SK-N-SH (cell line): Measurements from ENCODE around the gene GUCY1A2. TPM values are rescaled to one million over a fixed set of nuclear protein-coding genes. Genes with fewer than 3 reads are reported as not detected.
A peak's percentile ranks its signal among the peaks of the same experiment; 100 is the strongest.

ENCODE experiments used
- CTCF ChIP-seq: fragments of 200-600 bp; sonication (generic); IDR thresholded peaks from 2 replicates; pipeline ENCODE4 v1.6.1; 2017; ENCODE audit warnings: antibody characterized with exemption, mild to moderate bottlenecking, moderate library complexity
- ELF1 ChIP-seq: IDR thresholded peaks from 2 replicates; pipeline ENCODE4 v1.4.0; 2012
- EP300 ChIP-seq, 2 experiments: IDR thresholded peaks; 2 replicates each; pipeline versions ENCODE4 v1.4.0 to v1.6.1; 2012; ENCODE audit warnings: borderline replicate concordance in 1 of 2, low read depth in 1 of 2, low read length in 1 of 2
- EZH2phosphoT487 ChIP-seq: fragments of 200-600 bp; sonication (generic); IDR thresholded peaks from 2 replicates; pipeline ENCODE4 v1.6.1; 2017; ENCODE audit warnings: low read depth, mixed run types, mild to moderate bottlenecking, antibody characterized with exemption, moderate library complexity, borderline replicate concordance
- FOSL2 ChIP-seq: IDR thresholded peaks from 2 replicates; pipeline ENCODE4 v1.4.0; 2012; ENCODE audit warnings: low read depth, mild to moderate bottlenecking, moderate library complexity, borderline replicate concordance
- FOXJ3 ChIP-seq: sonication (generic); formaldehyde crosslinking; IDR thresholded peaks from 2 replicates; pipeline ENCODE4 v1.5.1; 2020; ENCODE audit warnings: mild to moderate bottlenecking, missing genetic modification reagents
- GATA2 ChIP-seq: sonication (generic); formaldehyde crosslinking; IDR thresholded peaks from 2 replicates; pipeline ENCODE4 v1.5.0; 2020; ENCODE audit warnings: mild to moderate bottlenecking, missing genetic modification reagents
- MEF2A ChIP-seq: IDR thresholded peaks from 2 replicates; pipeline ENCODE4 v1.4.0; 2012; ENCODE audit warnings: low read depth, borderline replicate concordance
- POLR2AphosphoS5 ChIP-seq: IDR thresholded peaks from 2 replicates; pipeline ENCODE4 v1.6.1; 2012; ENCODE audit warnings: low read depth, low read length
- RAD21 ChIP-seq: IDR thresholded peaks from 2 replicates; pipeline ENCODE4 v1.6.1; 2012; ENCODE audit warnings: mild to moderate bottlenecking, low read length
- RFX5 ChIP-seq: IDR thresholded peaks from 2 replicates; pipeline ENCODE4 v1.6.1; 2012; ENCODE audit warnings: mild to moderate bottlenecking, improper control_type of control experiment, low read length
- RXRA ChIP-seq: IDR thresholded peaks from 2 replicates; pipeline ENCODE4 v1.4.0; 2012; ENCODE audit warnings: low read depth, mild to moderate bottlenecking, borderline replicate concordance
- SIN3A ChIP-seq: IDR thresholded peaks from 2 replicates; pipeline ENCODE4 v1.6.1; 2012; ENCODE audit warnings: low read depth, mild to moderate bottlenecking, low read length, moderate library complexity, borderline replicate concordance
- SMC3 ChIP-seq: IDR thresholded peaks from 2 replicates; pipeline ENCODE4 v1.6.1; 2012; ENCODE audit warnings: low read depth, low read length, improper control_type of control experiment
- TAF1 ChIP-seq: IDR thresholded peaks from 2 replicates; pipeline ENCODE4 v1.6.1; 2012; ENCODE audit warnings: low read depth, mild to moderate bottlenecking, low read length, moderate library complexity, borderline replicate concordance
- polyA plus RNA-seq, 3 experiments: library from polyadenylated mRNA; depleted of rRNA; stranded (reverse); fragments of >200 nt; gene quantifications; 2 replicates each; pipeline ENCODE4 v1.2.3, GENCODE V29; 2012
- TF ChIP-seq, protein P1 (sequence below): fragments of 150-350 bp; IDR thresholded peaks from 2 replicates; pipeline ENCODE4 v1.6.1; 2017; ENCODE audit warnings: antibody characterized with exemption, low read length, low read depth, borderline replicate concordance
- TF ChIP-seq, protein P2 (sequence below): IDR thresholded peaks from 2 replicates; pipeline ENCODE4 v1.6.1; 2012; ENCODE audit warnings: mild to moderate bottlenecking, low read depth, low read length, moderate library complexity
- TF ChIP-seq, protein P3 (sequence below): IDR thresholded peaks from 2 replicates; pipeline ENCODE4 v1.4.0; 2012; ENCODE audit warnings: low read depth

Gene GUCY1A2
- polyA plus RNA-seq, 1 of the 3 experiments (the other 2 are of a cell fraction): 0.26 TPM

GRCh38 chr11:107043242-107044006 is 25.1 kb upstream of the GUCY1A2 start (continued):
- TF ChIP-seq POLR2AphosphoS5 (peak; percentile 86), ELF1 (no peak), FOXJ3 (no peak), RFX5 (no peak), GATA2 (no peak), CTCF (no peak), EZH2phosphoT487 (no peak), SMC3 (no peak), RAD21 (no peak), FOSL2 (peak; percentile 96), RXRA (peak; percentile 92), EP300 (IDR thresholded peaks at IDR 0.05; ENCODE audit: borderline replicate concordance in 1 of 2, low read depth in 1 of 2, low read length in 1 of 2) (peak; percentile 20 to 96; a peak in 3 of 4 replicates), SIN3A (peak; percentile 65; the same call in 1 of the 2 replicates), MEF2A (peak; percentile 96), TAF1 (no peak)
- TF ChIP-seq, protein P1, sequence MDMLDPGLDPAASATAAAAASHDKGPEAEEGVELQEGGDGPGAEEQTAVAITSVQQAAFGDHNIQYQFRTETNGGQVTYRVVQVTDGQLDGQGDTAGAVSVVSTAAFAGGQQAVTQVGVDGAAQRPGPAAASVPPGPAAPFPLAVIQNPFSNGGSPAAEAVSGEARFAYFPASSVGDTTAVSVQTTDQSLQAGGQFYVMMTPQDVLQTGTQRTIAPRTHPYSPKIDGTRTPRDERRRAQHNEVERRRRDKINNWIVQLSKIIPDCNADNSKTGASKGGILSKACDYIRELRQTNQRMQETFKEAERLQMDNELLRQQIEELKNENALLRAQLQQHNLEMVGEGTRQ: no peak
- TF ChIP-seq, protein P2, sequence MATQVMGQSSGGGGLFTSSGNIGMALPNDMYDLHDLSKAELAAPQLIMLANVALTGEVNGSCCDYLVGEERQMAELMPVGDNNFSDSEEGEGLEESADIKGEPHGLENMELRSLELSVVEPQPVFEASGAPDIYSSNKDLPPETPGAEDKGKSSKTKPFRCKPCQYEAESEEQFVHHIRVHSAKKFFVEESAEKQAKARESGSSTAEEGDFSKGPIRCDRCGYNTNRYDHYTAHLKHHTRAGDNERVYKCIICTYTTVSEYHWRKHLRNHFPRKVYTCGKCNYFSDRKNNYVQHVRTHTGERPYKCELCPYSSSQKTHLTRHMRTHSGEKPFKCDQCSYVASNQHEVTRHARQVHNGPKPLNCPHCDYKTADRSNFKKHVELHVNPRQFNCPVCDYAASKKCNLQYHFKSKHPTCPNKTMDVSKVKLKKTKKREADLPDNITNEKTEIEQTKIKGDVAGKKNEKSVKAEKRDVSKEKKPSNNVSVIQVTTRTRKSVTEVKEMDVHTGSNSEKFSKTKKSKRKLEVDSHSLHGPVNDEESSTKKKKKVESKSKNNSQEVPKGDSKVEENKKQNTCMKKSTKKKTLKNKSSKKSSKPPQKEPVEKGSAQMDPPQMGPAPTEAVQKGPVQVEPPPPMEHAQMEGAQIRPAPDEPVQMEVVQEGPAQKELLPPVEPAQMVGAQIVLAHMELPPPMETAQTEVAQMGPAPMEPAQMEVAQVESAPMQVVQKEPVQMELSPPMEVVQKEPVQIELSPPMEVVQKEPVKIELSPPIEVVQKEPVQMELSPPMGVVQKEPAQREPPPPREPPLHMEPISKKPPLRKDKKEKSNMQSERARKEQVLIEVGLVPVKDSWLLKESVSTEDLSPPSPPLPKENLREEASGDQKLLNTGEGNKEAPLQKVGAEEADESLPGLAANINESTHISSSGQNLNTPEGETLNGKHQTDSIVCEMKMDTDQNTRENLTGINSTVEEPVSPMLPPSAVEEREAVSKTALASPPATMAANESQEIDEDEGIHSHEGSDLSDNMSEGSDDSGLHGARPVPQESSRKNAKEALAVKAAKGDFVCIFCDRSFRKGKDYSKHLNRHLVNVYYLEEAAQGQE: peak; percentile 54; the same call in 1 of the 2 replicates
- TF ChIP-seq, protein P3, sequence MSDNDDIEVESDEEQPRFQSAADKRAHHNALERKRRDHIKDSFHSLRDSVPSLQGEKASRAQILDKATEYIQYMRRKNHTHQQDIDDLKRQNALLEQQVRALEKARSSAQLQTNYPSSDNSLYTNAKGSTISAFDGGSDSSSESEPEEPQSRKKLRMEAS: peak; percentile 67; the same call in 1 of the 2 replicates
- TF ChIP-seq, all 33 proteins: peak for 15
